PC-9 (cell line): ENCODE data around the gene SEC23B. TPM values are rescaled to one million over a fixed set of nuclear protein-coding genes. Genes with fewer than 3 reads are reported as not detected.

ENCODE experiments used
- BruUV-seq: library from RNA; stranded (reverse); fragments of 400-500 nt; replicated peaks from 2 replicates; lab custom pipeline; 2021; lab: Mats Ljungman, UMichigan
- CTCF ChIA-PET: fragments of 300-600 bp; sonication (Branson Sonifier 250); formaldehyde crosslinking; loops from one replicate; lab custom pipeline; 2022; ENCODE audit warnings: antibody characterized with exemption; lab: Charles Lee
- POLR2A ChIA-PET: fragments of 300-600 bp; sonication (Branson Sonifier 250); formaldehyde crosslinking; loops from one replicate; lab custom pipeline; 2022; ENCODE audit warnings: antibody characterized with exemption; ENCODE audit not compliant: unreplicated experiment; lab: Charles Lee
- DNase-seq, 2 experiments: peaks; one replicate each; pipeline versions ENCODE4 v3.0.0 to v3.0.0-alpha.2; 2015 to 2022; ENCODE audit warnings: mixed read lengths in 1 of 2
- H2AFZ ChIP-seq: fragments of 200-600 bp; sonication (generic); 2 replicates; pipeline ENCODE4 v1.8.1; 2017; ENCODE audit warnings: antibody characterized with exemption
- H3F3A ChIP-seq: fragments of 200-600 bp; sonication (generic); 2 replicates; pipeline ENCODE4 v1.8.1; 2017; ENCODE audit warnings: antibody characterized with exemption, mild to moderate bottlenecking, low read depth; ENCODE audit not compliant: insufficient read depth
- H3K27ac ChIP-seq: fragments of 200-600 bp; sonication (generic); 2 replicates; pipeline ENCODE4 v1.6.1; 2016; ENCODE audit warnings: mixed run types
- H3K27me3 ChIP-seq: fragments of 200-600 bp; sonication (generic); 2 replicates; pipeline ENCODE4 v1.6.1; 2016; ENCODE audit warnings: low read depth, mixed run types; ENCODE audit not compliant: insufficient read depth
- H3K36me3 ChIP-seq: fragments of 200-600 bp; sonication (generic); 2 replicates; pipeline ENCODE4 v1.6.1; 2016; ENCODE audit warnings: low read depth, mixed run types
- H3K4me1 ChIP-seq: fragments of 200-600 bp; sonication (generic); replicated peaks from 2 replicates; pipeline ENCODE4 v1.6.1; 2016; ENCODE audit warnings: mixed run types; ENCODE audit not compliant: insufficient read depth
- H3K4me2 ChIP-seq: fragments of 200-600 bp; sonication (generic); 2 replicates; pipeline ENCODE4 v1.6.1; 2017; ENCODE audit warnings: mixed run types
- H3K4me3 ChIP-seq: fragments of 200-600 bp; sonication (generic); 2 replicates; pipeline ENCODE4 v1.6.1; 2016; ENCODE audit warnings: mixed run types
- H3K79me2 ChIP-seq: fragments of 200-600 bp; sonication (generic); 2 replicates; pipeline ENCODE4 v1.6.1; 2017; ENCODE audit warnings: low read depth, mixed run types
- H3K9me2 ChIP-seq: fragments of 200-600 bp; sonication (generic); 2 replicates; pipeline ENCODE4 v1.8.1; 2017; ENCODE audit warnings: mild to moderate bottlenecking; ENCODE audit not compliant: insufficient read depth
- H3K9me3 ChIP-seq: fragments of 200-600 bp; sonication (generic); 2 replicates; pipeline ENCODE4 v1.8.1; 2016; ENCODE audit warnings: low read depth; ENCODE audit not compliant: insufficient read depth
- H4K20me1 ChIP-seq: fragments of 200-600 bp; sonication (generic); 2 replicates; pipeline ENCODE4 v1.8.1; 2017; ENCODE audit not compliant: insufficient read depth
- CTCF ChIP-seq: fragments of 200-600 bp; sonication (generic); conservative IDR thresholded peaks from 2 replicates; pipeline ENCODE4 v1.6.1; 2017; ENCODE audit warnings: mixed run types, antibody characterized with exemption, mild to moderate bottlenecking, moderate library complexity
- EZH2 ChIP-seq: fragments of 200-600 bp; sonication (generic); IDR thresholded peaks from 2 replicates; pipeline ENCODE4 v1.8.0; 2017; ENCODE audit warnings: antibody characterized with exemption, low read depth
- intact Hi-C: fragments of 100-400 bp; cut with micrococcal nuclease; formaldehyde crosslinking; loops from one replicate; pipeline ENCODE4 v1.10.0; 2022; ENCODE audit not compliant: unreplicated experiment
- total RNA-seq: library from RNA; stranded (reverse); gene quantifications from 2 replicates; pipeline ENCODE4 v1.2.3, GENCODE V29; 2021

The SEC23B gene
- total RNA-seq, 1 experiment from 2014 or later = 78.5 TPM

DNA sequence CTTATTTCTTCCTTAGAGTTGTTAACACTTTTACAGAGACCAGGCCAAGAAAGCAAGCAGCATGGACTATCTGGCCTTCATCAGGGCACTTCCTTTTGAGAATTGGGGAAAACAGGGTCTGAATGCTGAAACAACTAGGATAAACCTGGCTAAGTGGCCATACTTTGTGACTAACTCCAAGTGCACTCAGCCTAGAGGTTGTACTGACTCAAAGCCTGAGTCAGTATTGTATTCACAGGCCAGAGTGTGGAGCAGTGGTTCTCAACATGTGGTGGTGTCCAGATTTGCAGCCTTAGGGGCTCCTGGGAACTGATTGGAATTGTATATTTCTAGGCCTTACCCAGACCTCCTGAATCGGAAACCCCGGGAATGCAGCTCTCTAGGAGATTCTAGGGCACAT is 20.1 kb downstream of the SEC23B start:
- H3K79me2 ChIP-seq = no peaks in the 10 kb centered on the region
- H3F3A ChIP-seq = peaks cover 7% of the 10 kb centered on the region; the same call in 1 of the 2 replicates
- no peak overlapping the region for H2AFZ ChIP-seq
- H3K9me2 ChIP-seq = no peaks in the 10 kb centered on the region
- ChIA-PET CTCF (no interaction called here), POLR2A (no interaction called here)
- peaks cover 17% of the 10 kb centered on the region for H3K4me1 ChIP-seq
- TF ChIP-seq EZH2 (no peak), CTCF (no peak)
- no peaks in the 10 kb centered on the region for H3K9me3 ChIP-seq
- H3K27ac ChIP-seq = no peak overlapping the region
- H3K4me2 ChIP-seq = no peak overlapping the region
- no TSS peak for BruUV-seq
- intact Hi-C loops = no loop called here
- H3K36me3 ChIP-seq = peaks cover 36% of the 10 kb centered on the region
- no peak overlapping the region for H3K4me3 ChIP-seq
- no peaks in the 10 kb centered on the region for H3K27me3 ChIP-seq
- DNase-seq = no peak
- no peaks in the 10 kb centered on the region for H4K20me1 ChIP-seq

GRCh38 chr20:18529041-18529440 is 21.3 kb downstream of the SEC23B start:
- no TSS peak for BruUV-seq
- Histone ChIP-seq H3K27me3 (no peaks in the 10 kb centered on the region), H3K79me2 (no peaks in the 10 kb centered on the region), H3K9me3 (no peaks in the 10 kb centered on the region), H3K27ac (no peak overlapping the region), H3K4me2 (no peak overlapping the region), H3K9me2 (no peaks in the 10 kb centered on the region), H3K4me1 (peaks cover 11% of the 10 kb centered on the region), H3F3A (peaks cover 4% of the 10 kb centered on the region; the same call in 1 of the 2 replicates), H2AFZ (no peak overlapping the region), H3K36me3 (peaks cover 43% of the 10 kb centered on the region), H4K20me1 (no peaks in the 10 kb centered on the region), H3K4me3 (no peak overlapping the region)
- no peak for TF ChIP-seq EZH2
- TF ChIP-seq CTCF = no peak
- POLR2A ChIA-PET = no interaction called here
- DNase-seq = no peak
- CTCF ChIA-PET = no interaction called here
- intact Hi-C loops = no loop called here

DNA sequence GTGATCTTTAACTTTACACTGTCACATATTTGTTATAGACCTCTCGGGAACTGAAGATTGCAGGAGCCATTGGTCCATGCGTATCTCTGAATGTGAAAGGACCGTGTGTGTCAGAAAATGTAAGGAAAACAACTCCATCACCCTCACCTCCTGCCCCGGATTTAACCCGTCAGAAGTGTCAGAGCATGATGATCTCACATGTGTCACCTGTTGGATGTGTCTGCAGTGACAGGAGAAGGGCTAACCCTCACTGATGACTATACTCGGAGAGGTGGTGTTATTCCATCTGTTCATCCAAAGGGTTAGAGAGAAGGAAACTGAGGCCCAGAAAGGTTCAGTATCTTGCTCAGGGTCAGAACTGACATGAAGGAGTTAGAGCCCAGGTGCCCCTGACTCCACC is 24.9 kb downstream of the SEC23B start:
- H3K79me2 ChIP-seq = no peaks in the 10 kb centered on the region
- POLR2A ChIA-PET = no interaction called here
- intact Hi-C loops = no loop called here
- no peak overlapping the region for H3K4me2 ChIP-seq
- H3K4me3 ChIP-seq = no peak overlapping the region
- peaks cover 37% of the 10 kb centered on the region for H3K36me3 ChIP-seq
- DNase-seq = no peak
- H3K27me3 ChIP-seq = no peaks in the 10 kb centered on the region
- no peaks in the 10 kb centered on the region for H3K9me2 ChIP-seq
- no peak overlapping the region for H3K27ac ChIP-seq
- no TSS peak for BruUV-seq
- no peak overlapping the region for H2AFZ ChIP-seq
- H4K20me1 ChIP-seq = no peaks in the 10 kb centered on the region
- CTCF ChIA-PET = no interaction called here
- H3K4me1 ChIP-seq = no peaks in the 10 kb centered on the region
- no peaks in the 10 kb centered on the region for H3F3A ChIP-seq
- H3K9me3 ChIP-seq = no peaks in the 10 kb centered on the region
- no peak for TF ChIP-seq CTCF
- TF ChIP-seq EZH2 = no peak
